ENCODE data around the gene ZNF319. TPM values are rescaled to one million over a fixed set of nuclear protein-coding genes. Genes with fewer than 3 reads are reported as not detected.

ZNF319 gene
- total RNA-seq, 1 donor from 2014 or later = 15.0 TPM

GRCh38 chr16:58002936-58003335 is 2.5 kb upstream of the ZNF319 start:
- Mint-ChIP-seq H3K9me3 (peaks cover 7% of the 10 kb centered on the region), H3K36me3 (peaks cover 16% of the 10 kb centered on the region), H3K4me3 (no peak overlapping the region), H3K27me3 (ENCODE audit: low read depth) (no peaks in the 10 kb centered on the region), H3K27ac (no peak overlapping the region), H3K4me1 (peaks cover 21% of the 10 kb centered on the region)
- DNase-seq (ENCODE audit: low spot score in 2 of 2, unreplicated experiment in 2 of 2) = no peak
- TF ChIP-seq CTCF (IDR thresholded peaks at IDR 0.05; ENCODE audit: unreplicated experiment) = no peak

GRCh38 chr16:58002416-58002800 is 1.9 kb upstream of the ZNF319 start:
- no peak for TF ChIP-seq CTCF (IDR thresholded peaks at IDR 0.05; ENCODE audit: unreplicated experiment)
- peaks cover 21% of the 10 kb centered on the region for H3K4me1 Mint-ChIP-seq
- no peak overlapping the region for H3K4me3 Mint-ChIP-seq
- no peaks in the 10 kb centered on the region for H3K27me3 Mint-ChIP-seq (ENCODE audit: low read depth)
- H3K36me3 Mint-ChIP-seq = peaks cover 18% of the 10 kb centered on the region
- H3K27ac Mint-ChIP-seq = no peak overlapping the region
- H3K9me3 Mint-ChIP-seq = peaks cover 7% of the 10 kb centered on the region
- no peak for DNase-seq (ENCODE audit: low spot score in 2 of 2, unreplicated experiment in 2 of 2)

GRCh38 chr16:58001781-58002415 is 1.4 kb upstream of the ZNF319 start:
- Mint-ChIP-seq H3K36me3 (peaks cover 18% of the 10 kb centered on the region), H3K4me3 (peak overlapping the region; percentile 89), H3K27ac (no peak overlapping the region), H3K9me3 (peaks cover 4% of the 10 kb centered on the region), H3K4me1 (peaks cover 21% of the 10 kb centered on the region), H3K27me3 (ENCODE audit: low read depth) (no peaks in the 10 kb centered on the region)
- DNase-seq (ENCODE audit: low spot score in 2 of 2, unreplicated experiment in 2 of 2) = no peak
- TF ChIP-seq CTCF (IDR thresholded peaks at IDR 0.05; ENCODE audit: unreplicated experiment) = no peak

GRCh38 chr16:58000706-58001676 is 519 bp upstream of the ZNF319 start, which contains the start of gene USB1:
USB1 (plus strand) TSS chr16:58001407; CDS start chr16:58001484, 77 bp downstream.
- DNase-seq (ENCODE audit: low spot score in 2 of 2, unreplicated experiment in 2 of 2) = peak; percentile 75 to 90
- peak; percentile 48 for TF ChIP-seq CTCF (IDR thresholded peaks at IDR 0.05; ENCODE audit: unreplicated experiment)
- peak within 1 kb of the TSS; percentile 89 for H3K4me3 Mint-ChIP-seq
- peaks cover 21% of the 10 kb centered on the region for H3K4me1 Mint-ChIP-seq
- no peaks in the 10 kb centered on the region for H3K27me3 Mint-ChIP-seq (ENCODE audit: low read depth)
- H3K27ac Mint-ChIP-seq = peak within 1 kb of the TSS; percentile 83
- no peaks in the 10 kb centered on the region for H3K9me3 Mint-ChIP-seq
- H3K36me3 Mint-ChIP-seq = peaks cover 14% of the 10 kb centered on the region

GRCh38 chr16:57999366-57999970 is 1.0 kb downstream of the ZNF319 start:
- peak overlapping the region; percentile 75 for H3K4me3 Mint-ChIP-seq

More at GRCh38 chr16:57999366-57999970, 1.0 kb downstream of the ZNF319 start:
- no peaks in the 10 kb centered on the region for H3K27me3 Mint-ChIP-seq (ENCODE audit: low read depth)
- no peak for DNase-seq (ENCODE audit: low spot score in 2 of 2, unreplicated experiment in 2 of 2)
- H3K27ac Mint-ChIP-seq = peak overlapping the region; percentile 21
- peaks cover 9% of the 10 kb centered on the region for H3K36me3 Mint-ChIP-seq
- H3K9me3 Mint-ChIP-seq = no peaks in the 10 kb centered on the region
- H3K4me1 Mint-ChIP-seq = peaks cover 21% of the 10 kb centered on the region
- TF ChIP-seq CTCF (IDR thresholded peaks at IDR 0.05; ENCODE audit: unreplicated experiment) = no peak
